ENCODE results near the gene WFDC1.

DNA sequence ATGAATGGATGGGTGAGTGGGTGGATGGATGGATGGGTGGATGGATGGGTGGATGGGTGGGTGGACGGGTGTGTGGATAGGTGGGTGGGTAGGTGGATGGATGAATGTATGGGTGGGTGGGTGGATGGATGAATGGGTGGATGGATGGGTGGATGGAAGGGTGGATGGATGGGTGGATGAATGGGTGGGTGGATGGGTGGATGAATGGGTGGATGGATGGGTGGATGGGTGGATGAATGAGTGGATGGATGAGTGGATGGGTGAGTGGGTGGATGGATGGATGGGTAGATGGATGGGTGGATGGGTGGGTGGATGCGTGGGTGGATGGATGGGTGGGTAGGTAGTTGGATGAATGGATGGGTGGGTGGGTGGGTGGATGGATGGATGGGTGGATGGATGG, 60.5 kb downstream of the WFDC1 start:
- TF ChIP-seq L3MBTL2 (conservative IDR thresholded peaks at IDR 0.05) (no peak), SUZ12 (IDR thresholded peaks at IDR 0.05) (no peak), NFRKB (IDR thresholded peaks at IDR 0.05) (no peak), BHLHE40 (IDR thresholded peaks at IDR 0.05; ENCODE audit: borderline replicate concordance) (no peak)
